GM21576 (cell line): ENCODE results near the gene RTN4RL1.
"Not testable (repeated sequence)": the region's sequence is repeated elsewhere in the genome, so short reads cannot be mapped to it uniquely, and the experiment has no call there.

Source experiments
- ATAC-seq: cut with Tn5 transposase; IDR thresholded peaks from one replicate; pipeline ENCODE4 v1.9.1; 2021; ENCODE audit warnings: mild to moderate bottlenecking, moderate library complexity; ENCODE audit not compliant: unreplicated experiment

Gene RTN4RL1

GRCh38 chr17:1899403-1900000 lies 125.6 kb downstream of the RTN4RL1 start:
- ATAC-seq: no peak

GRCh38 chr17:1898872-1899271 lies 126.3 kb downstream of the RTN4RL1 start:
- ATAC-seq: no peak

GRCh38 chr17:1898332-1898731 lies 126.8 kb downstream of the RTN4RL1 start:
- ATAC-seq: no peak

GRCh38 chr17:1897105-1897656 lies 128.0 kb downstream of the RTN4RL1 start:
- ATAC-seq: no peak

- no peak for ATAC-seq
Measured at GRCh38 chr17:1896243-1897104, 128.7 kb downstream of the RTN4RL1 start.

- ATAC-seq: not testable (repeated sequence)
Measured at GRCh38 chr17:1895479-1895878, 129.7 kb downstream of the RTN4RL1 start.

- no peak for ATAC-seq
Measured at GRCh38 chr17:1894753-1895339, 130.3 kb downstream of the RTN4RL1 start.

GRCh38 chr17:1890758-1891450 lies 134.2 kb downstream of the RTN4RL1 start:
- ATAC-seq: no peak

- ATAC-seq: no peak
Measured at GRCh38 chr17:1888741-1889140, 136.4 kb downstream of the RTN4RL1 start.
